ENCODE measurements around the gene PTPRN2.

GRCh38 chr7:157621131-157621681, 966.4 kb downstream of the PTPRN2 start:
- TF ChIP-seq CTCF (IDR thresholded peaks at IDR 0.05) (no peak), POLR2AphosphoS5 (IDR thresholded peaks at IDR 0.05) (no peak), POLR2A (IDR thresholded peaks at IDR 0.05) (no peak)

All from sigmoid colon (tissue), 4 donors.